Left forelimb (tissue), 1 donor: ENCODE data around the gene SMARCC2.

Experiments
- DNase-seq: peaks from one replicate; pipeline ENCODE4 v3.0.0-alpha.2; 2018; ENCODE audit warnings: low spot score

SMARCC2 gene

DNA sequence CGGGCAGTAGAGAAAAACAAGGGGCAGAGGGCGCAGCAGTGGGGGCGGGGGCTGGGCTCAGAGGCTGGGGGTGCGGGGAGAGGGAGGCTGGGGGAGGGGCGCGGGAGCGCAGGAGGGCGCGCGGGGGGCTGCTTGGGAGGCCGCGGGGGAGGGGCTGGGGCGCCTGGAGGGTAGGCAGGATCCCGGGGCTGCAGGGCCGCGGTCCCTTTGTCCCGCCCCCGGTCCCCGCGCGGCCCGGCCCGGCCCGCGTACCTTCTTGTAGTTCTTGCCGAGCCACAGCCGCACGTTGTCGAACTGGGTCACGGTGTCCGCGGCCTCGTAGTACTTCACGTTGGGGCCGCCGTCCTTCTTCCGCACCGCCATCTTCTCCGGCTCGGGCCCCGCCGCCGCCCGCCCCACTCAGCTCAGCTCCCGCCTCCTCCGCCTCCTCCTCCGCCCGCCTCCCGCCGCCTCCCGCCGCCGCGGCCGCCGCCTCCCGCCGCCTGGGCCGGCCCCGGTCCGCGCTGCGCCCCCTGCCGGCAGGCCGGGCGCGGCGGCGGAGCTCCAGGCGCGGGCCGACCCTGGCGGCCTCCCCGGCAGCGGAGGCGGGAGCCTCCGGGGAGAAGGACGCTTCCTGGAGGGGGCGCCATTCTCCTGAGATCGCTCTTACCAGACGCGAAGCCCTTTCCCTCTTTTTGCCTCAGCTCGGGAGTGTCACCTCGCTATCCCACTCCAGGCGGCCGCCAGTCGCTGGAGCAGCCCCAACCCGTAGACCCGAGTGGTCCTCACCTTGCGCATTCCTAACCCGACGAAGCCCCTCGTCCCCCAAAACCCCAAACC lies at the start of gene SMARCC2:
TSS of gene SMARCC2 (minus strand) at position 385 of the 819 bp plus-strand sequence. CDS start at position 363, 22 bp downstream.
- peak; percentile 92 for DNase-seq

DNA sequence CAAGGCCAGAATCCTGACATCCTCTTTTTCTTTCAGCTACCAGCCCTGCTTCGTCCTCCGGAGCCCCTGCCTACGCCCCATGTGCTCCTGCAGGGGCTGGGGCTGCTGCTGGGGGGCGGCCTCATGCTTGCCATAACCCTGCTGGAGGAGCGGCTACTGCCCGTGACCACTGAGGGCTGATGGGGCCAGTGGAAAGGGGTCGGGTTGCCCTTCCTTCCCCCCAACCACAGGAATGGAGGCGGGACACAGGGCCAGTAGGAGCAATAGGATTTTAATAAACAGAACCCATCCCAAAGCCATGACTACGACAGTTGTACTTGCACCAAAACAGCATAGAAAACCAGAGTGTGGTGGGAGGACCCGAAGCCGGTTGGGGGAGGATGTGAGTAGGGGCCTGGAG lies 48.3 kb upstream of the SMARCC2 start:
- no peak for DNase-seq

DNA sequence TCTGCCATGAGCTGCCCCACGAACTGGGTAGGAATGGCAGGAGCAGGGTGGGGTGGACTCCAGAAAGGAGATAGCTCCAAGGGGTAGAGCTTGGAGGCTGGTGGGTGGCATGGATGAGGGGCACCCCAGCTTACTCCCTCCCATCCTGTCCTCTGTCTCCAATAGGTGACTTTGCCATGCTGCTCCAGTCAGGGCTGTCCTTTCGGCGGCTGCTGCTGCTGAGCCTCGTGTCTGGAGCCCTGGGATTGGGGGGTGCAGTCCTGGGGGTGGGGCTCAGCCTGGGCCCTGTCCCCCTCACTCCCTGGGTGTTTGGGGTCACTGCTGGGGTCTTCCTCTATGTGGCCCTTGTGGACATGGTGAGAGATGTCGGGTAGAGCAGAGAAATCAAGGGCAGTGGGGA lies 47.7 kb upstream of the SMARCC2 start:
- DNase-seq = no peak

DNA sequence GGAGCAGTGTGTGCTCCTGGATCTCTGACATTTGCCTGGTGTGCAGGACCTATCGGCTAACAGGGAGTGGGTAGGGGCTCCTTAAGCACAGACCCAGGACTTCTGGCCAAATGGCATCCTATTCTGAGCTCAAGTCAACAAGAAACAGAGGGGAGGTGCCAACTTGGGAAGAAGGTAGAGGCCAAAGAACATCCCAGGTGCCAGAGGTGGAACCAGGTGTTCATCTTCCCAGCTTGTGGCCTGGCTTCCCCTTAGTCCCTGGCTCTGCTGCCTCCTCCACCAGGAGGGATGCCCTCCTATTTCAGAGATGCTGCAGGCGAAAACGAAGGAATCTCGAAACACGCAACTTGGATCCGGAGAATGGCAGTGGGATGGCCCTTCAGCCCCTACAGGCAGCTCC lies 46.8 kb upstream of the SMARCC2 start:
- no peak for DNase-seq

DNA sequence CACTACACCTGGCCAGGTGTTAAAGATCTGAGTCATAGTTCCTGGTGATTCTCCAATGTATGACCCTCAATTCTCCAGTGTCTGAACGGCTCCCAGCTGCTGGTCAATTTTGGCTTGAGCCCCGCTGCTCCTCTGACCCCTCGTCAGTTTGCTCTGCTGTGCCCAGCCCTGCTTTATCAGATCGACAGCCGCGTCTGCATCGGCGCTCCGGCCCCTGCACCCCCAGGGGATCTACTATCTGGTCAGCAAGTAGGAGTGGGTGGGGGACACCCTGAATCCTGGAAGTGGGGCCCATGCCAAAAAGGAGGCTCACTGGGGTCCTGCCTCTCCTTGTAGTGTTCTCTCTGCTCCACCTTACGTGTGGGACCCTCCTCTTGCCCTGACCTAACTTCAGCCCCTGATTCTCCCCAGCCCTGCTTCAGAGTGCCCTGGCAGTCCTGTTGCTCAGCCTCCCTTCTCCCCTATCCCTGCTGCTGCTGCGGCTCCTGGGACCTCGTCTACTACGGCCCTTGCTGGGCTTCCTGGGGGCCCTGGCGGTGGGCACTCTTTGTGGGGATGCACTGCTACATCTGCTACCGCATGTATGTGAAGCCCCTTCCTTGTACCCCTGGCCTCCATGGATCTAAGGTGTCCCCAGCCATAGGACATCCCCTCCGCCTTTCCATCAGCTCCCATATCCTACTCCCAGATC lies 45.6 kb upstream of the SMARCC2 start:
- no peak for DNase-seq

DNA sequence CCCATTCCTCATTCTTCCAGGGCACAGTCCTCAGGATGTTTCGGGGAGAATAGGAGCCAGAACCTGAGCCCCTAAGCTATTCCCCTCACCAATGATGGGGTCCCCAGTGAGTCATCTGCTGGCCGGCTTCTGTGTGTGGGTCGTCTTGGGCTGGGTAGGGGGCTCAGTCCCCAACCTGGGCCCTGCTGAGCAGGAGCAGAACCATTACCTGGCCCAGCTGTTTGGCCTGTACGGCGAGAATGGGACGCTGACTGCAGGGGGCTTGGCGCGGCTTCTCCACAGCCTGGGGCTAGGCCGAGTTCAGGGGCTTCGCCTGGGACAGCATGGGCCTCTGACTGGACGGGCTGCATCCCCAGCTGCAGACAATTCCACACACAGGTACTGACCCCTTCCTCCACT lies 41.9 kb upstream of the SMARCC2 start:
- DNase-seq = no peak

DNA sequence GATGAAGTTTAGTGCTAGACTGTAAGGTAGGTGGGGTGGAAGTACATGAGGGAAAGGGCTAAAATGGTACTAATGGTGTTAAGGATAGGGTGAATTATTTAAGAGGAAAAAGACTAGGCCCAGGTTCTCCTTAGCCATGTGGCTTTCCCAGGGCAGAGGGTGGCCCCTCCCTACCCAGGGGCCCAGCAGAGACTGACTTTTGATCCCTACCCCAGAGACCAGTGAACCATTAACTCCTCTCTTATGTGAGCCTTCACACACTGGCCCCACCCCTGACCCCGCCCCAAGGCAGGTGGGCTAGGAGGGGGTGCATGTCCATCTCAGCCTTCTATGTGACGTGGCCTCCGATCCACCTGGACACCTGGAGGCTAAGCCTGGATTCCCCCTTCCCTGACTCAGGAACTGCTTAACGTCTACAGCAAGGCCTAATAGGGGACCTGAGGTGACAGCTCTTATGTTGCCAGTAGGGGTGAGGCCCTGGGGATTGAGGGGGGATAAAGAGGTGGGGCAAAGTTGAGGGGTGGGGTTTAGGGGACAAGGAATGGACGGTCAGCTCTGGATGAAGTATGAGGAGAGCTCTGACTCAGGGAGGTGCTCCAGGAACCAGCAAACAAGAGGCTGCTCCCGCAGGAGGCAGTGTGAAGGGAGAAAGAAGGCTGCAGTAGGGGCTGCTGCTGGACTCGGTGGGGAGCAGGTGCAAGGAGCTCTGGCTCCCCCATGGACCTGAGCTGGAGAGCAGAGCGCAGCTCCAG lies 41.3 kb upstream of the SMARCC2 start:
- no peak for DNase-seq

DNA sequence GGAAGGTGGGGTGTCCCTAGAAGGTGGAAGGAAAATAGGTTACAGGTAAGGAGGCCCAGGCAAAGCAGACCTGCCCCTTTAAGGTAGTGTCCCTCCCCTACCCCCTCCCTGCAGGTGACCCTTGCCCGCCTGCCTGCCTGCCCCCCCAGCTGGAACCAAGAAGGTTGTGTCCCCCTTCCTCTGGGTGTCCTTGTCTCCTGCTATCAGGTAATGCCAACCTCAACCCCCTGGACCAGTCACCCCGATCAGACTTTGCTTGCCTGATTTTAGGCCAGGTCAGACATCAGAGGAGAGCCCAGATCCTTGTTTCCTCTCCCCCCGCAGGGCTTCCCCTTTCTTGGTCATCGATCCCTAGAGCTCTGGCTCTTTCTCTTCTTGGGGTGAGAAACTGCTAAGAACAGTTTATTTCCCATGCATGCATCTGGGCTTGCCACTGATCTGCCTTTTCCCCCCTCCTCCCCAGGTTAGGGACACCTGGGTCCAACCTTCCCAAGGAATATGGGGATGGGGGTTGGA lies 40.7 kb upstream of the SMARCC2 start, which contains the start of gene SLC39A5:
TSS of gene SLC39A5 (plus strand) at position 136 of the 516 bp plus-strand sequence. CDS start 1,224 bp downstream, outside the sequence.
- no peak for DNase-seq

DNA sequence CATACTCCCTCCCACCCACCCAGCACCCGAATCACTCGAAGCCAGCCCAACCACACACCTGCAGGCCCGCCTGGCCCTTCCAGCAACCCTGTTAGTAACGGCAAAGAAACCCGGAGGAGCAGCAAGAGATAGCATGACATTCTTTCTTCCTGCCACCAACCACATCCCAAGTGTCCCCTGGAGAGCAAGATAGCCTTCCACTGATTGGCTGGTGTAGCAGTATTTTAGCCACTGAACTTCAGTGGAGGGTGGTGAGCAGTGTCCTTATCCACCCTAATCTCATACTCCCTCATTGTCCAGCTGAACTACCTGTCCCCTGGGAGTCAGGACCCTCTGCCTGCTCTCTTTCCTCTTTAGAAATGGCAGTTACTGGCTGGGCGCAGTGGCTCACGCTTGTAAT lies 39.8 kb upstream of the SMARCC2 start:
- no peak for DNase-seq

DNA sequence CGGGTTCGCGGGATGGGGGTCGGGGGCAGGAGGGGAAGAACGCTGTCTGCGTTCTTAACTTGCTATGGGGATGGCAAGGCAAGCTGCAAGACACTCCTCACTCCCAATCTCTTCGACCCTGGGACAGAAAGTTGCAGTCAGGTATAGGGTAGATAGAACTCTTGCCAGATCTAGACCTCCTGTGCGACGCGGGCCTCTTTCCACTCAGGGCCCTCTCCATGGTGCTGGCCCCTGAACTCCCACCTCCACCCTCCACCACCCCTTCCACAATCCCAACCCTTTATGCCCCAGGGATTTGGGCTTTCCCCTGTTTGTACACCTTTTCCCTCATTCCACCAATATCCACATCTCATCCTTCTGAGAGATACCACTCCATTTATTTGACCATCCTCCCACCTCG lies 35.7 kb upstream of the SMARCC2 start:
- no peak for DNase-seq

DNA sequence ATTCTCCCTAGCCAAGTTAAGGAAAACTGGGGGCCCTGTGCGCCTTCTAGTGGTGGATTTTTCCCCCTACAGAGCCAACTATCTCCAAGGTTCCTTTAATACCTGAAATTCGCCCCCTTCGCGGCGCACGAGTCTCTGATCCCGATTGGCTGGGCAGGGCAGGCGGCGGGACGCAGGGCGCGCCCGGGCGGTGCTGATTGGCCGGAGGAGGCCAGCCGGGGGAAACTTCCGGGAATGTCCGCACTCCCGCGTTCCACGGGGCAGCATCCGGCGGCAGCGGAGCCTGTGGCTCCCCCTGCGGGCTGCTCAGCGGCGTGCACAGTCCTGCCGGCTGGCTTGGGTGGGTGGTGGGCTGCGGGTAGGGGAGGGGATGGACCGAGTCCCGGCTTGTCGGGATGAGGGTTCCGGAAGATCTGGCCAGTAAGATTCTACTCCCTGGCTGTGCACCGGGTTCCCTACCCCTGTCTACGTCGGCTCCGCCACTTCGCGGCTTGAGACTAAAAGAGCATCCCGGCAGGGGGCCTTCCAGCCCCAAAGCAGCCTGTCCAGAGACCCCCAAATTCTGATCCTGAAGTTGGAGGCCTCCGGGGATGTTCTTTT lies 34.9 kb upstream of the SMARCC2 start, which contains the start of gene NABP2:
TSS of gene NABP2 (plus strand) at position 241 of the 600 bp plus-strand sequence. CDS start 515 bp downstream, outside the sequence.
- peak; percentile 99 for DNase-seq

DNA sequence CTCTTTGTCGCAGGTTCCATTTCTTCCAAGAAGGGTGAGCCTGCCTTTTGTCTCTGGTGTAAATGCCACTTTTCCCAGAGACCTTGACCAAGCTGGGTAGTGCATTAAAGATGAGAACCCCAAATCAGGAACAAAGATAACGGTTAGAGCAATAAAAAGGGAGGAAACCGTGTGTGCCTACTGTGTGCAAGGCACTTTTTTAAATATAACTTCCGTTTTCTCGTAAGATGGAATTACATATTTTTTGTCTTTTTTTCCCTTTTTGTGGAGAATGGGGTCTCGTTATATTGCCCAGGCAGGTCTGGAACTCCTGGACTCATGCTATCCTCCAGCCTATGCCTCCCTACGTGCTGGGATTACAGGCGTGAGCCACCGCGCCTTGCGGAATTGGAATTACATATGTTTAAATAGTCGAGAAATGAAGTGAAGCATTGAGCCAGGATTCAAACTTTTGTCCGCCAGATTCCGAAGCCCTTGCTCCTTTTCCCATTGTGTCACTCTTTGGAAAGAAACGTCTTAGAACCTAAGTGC lies 34.4 kb upstream of the SMARCC2 start:
- no peak for DNase-seq

DNA sequence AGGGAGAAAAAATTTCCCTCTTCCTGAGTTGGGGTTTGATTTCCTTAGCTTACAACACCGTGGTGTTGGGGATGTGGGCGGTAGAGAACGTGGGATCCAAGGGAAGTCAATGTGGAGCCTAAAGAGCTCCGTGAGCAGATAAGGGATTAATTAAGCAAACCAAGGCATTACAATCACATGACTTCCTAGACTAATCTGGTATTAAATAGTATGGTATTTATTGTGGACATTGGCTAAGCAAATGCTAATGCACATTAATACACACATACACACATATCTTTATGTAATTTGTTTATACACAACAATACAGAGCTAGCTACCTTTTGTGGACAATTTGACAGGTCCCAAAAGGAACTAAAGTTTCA lies 33.2 kb upstream of the SMARCC2 start:
- DNase-seq = no peak

DNA sequence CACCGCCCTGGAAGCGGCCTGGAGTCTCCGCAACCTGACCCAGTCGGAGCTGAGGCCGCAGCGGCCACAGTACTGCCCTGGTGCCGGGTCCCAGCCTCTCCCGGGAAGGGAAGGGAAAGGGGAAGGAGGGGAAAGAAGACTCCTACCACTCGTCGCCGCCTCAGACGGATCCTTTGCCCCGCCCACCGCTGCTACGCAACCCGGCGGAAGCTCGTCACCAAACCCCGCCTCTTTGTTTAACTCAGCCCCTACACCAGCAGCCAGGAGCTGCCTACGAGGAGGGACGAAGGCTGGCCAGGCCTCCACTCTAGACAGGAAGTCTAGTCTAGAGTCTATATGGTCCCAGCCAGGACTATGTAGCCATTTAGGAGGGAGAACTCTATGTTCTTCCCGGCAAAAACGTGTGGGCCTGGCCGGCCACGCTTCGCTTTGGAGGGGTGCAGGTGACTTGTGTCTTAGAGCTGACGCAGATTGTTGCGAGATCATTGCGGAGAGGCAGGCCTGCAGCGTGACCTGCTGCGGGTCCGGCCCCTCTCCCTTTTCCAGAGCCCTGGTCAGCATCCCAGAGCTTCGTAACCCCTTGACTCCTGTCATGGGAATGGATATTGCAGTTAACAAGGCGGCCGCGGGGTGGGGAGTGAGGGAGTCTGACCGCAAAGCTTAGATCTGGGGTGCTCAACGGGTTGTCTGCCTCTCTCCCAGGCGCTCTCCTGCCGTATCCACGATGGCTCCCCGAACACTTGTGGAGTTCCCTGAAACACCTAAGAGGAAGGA lies 32.7 kb upstream of the SMARCC2 start, which contains the start of gene RNF41:
TSS of gene RNF41 (minus strand) at position 166 of the 774 bp plus-strand sequence. CDS start 7,875 bp downstream, outside the sequence.
- peak; percentile 98 for DNase-seq

DNA sequence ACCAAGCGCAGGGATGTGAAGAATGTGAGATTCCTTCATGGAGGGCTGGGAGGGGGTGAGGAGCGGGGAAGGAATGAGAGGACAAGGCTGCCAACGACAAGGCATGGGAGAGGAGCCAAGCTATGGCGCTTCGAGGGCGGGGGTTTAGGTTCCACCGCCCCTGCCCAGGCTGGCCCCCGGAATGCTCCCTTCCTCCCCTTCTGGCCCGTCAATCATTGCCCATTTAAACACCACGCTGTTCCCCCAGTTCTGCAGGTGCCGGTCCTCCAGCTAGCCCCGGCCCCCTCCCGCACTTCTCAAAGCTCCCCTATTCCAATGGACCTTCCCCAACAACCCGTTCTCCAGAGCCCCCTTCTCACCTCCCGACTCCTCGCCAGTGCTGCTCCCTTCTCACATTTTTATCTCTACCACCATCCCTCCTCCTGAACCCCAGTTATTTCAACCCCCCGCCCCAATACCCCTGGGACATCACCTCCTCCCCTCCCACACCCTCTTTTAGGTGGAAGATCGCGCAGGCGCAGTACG lies 32.0 kb upstream of the SMARCC2 start:
- DNase-seq = peak; percentile 81

DNA sequence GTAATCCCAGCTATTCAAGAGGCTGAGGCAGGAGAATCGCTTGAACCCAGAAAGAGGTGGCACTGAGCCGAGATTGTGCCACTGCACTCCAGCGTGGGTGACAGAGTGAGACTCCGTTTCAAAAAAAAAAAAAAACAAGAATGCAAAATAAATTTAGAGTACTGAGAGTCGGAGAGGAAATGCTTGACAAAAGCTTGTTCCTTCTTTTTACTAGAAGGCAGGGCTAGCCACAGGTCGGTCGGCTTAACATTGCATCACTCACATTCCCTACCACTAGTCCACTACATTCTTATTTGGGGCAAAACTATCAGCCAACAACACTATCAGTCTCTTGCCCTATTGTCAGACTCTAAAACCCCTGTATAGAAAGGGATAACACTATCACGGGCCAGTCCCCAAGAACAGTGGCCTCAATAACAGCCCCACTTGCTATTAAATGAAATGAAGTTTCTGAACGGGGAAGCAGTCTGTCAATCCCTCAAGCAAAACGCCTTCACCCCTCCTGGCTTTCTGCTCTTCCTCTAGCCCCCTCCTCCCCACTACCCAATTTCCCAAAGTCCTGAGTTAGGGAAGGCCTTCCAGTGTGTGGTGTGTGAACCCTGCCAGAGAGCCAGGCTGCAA lies 31.4 kb upstream of the SMARCC2 start:
- DNase-seq = no peak

DNA sequence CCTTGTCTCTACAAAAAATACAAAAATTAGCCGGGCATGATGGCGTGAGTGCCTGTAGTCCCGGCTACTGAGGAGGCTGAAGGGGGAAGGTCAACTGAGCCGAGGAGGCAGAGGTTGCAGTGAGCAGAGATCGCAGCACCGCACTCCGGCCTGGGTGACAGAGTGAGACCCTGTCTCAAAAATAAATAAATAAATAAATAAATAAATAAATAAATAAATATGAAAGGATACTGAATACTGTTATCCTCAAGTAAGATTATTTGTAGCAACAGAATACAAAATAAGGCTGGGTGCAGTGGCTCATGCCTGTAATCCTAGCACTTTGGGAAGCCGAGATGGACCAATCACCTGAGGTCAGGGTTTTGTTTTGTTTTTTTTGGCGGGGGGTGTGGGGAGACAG lies 30.6 kb upstream of the SMARCC2 start:
- DNase-seq = no peak

DNA sequence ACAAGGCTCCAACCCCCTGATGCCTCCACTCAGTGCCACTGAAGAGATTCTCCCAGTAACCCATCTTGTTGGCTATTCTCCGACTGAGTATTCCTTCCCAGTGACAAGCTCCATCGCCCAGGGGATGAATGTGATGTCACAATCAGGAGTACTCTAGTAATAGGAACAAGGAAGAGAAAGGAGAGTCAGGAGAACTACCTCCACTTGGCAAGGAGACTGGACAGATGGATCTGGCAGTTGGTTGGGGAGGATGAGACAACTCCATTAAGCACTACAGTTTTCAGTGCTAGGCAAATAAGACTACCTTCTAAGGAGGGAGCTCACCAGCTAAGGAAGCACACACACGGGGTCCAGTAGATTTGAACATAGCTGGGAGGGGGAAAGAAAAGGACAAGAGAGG lies 27.2 kb upstream of the SMARCC2 start:
- DNase-seq = no peak

DNA sequence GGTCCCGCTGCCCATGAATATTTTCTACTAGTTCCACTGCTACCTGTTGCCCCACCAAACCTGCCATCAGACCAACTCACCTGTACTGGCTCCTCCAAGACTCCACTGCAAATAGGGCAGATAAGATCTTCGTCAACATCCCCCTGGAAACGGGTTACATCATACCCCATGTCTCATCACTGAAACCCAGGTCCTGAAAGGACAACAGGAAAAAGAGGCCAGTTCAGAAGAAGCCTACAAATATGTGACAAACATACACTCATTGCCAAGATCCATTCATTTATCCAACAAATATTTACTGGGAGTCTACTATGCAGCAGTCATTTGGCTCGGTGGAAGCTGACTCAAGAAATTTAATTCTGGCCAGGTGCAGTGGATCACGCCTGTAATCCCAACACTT lies 24.6 kb upstream of the SMARCC2 start:
- DNase-seq = no peak

DNA sequence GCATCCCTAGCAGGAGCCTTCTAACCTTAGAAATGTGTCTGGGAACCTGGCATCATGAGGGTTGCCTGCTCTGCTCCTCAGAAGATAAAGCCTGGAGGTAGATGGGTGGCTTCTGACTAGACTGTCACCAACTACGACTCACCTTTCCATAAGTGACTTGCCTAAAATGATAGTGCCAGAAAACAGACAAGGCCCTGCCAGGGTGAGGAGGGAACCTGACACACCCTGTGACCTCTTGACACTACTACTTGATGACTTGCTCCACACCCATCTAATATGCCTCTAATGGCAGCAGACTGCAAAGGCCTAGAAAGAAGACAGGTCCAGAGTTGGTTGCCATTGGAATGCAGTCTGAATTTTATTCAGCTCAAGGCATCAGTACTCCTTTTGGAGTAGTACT lies 23.1 kb upstream of the SMARCC2 start:
- no peak for DNase-seq
